ENCODE measurements around the gene OR4L1.

OR4L1 gene

DNA sequence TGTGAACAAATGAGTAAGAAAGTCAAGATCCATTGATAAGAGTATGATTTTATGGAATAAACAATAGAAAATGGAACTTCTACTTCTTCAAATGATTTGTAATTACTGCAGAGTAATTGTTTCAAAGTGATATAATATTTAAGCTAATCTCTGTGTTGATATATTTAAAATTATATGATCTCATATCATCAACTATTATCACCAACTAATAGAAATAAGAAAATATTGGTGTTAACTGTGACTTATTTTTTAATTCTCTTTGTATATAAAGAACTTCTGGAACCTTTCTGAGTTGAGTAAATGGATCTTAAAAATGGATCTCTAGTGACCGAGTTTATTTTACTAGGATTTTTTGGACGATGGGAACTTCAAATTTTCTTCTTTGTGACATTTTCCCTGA lies at the start of gene OR4L1:
Gene OR4L1, plus strand, starts transcription at position 301 of the 400 bp plus-strand sequence. Its CDS starts 0 bp downstream, at position 301.
- H3K27ac ChIP-seq (ENCODE audit: poor library complexity, severe bottlenecking): no peak within 1 kb of the TSS

DNA sequence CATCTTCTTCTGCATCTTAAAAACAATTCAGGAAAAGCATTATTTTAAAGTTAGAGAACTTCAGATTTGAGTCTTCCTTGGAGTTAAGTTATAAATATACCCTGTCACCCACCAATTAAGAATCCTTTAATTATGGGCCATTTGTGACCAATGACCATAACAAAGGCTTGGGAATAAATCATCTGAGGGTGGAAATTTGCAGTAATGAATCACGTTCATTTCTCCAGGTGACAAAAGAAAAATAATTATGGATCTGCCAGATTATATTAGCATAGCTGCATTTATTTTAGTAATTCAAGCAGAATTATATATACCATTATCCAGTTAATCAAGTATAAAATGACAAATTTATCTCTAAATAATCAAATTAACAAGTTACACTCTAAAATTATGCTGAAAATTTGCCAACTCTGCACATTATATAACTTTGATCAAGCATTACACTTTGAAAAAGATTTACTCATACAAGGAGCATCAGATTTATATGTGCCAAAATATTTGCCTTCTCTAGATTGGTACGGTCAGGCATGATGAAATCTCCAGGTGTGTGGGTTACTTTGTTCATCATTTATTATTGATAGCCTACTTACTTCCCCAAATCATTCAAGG lies 40.5 kb upstream of the OR4L1 start, which contains the start of gene OR4K14:
Gene OR4K14, minus strand, starts transcription at position 51 of the 609 bp plus-strand sequence. CDS start 4,114 bp downstream, outside the sequence.
- Histone ChIP-seq H3K27me3 (ENCODE audit: insufficient read depth, poor library complexity, severe bottlenecking) (peaks cover 21% of the 10 kb centered on the region), H3K9me3 (ENCODE audit: severe bottlenecking) (no peaks in the 10 kb centered on the region), H3K36me3 (ENCODE audit: low read depth) (no peaks in the 10 kb centered on the region), H3K4me1 (ENCODE audit: insufficient read depth, poor library complexity, severe bottlenecking) (no peaks in the 10 kb centered on the region), H3K27ac (ENCODE audit: poor library complexity, severe bottlenecking) (no peak within 1 kb of the TSS), H3K4me3 (ENCODE audit: severe bottlenecking) (no peak within 1 kb of the TSS)
- ATAC-seq (ENCODE audit: low read depth): no peak
- no peak for DNase-seq (ENCODE audit: low spot score)
- TF ChIP-seq CTCF (IDR thresholded peaks at IDR 0.05; ENCODE audit: poor library complexity, severe bottlenecking): no peak

More for the DNA sequence above, at the start of gene OR4L1:
- no peaks in the 10 kb centered on the region for H3K4me1 ChIP-seq (ENCODE audit: insufficient read depth, poor library complexity, severe bottlenecking)
- no peak for ATAC-seq (ENCODE audit: low read depth)
- no peaks in the 10 kb centered on the region for H3K36me3 ChIP-seq (ENCODE audit: low read depth)
- peaks cover 35% of the 10 kb centered on the region for H3K27me3 ChIP-seq (ENCODE audit: insufficient read depth, poor library complexity, severe bottlenecking)
- TF ChIP-seq CTCF (IDR thresholded peaks at IDR 0.05; ENCODE audit: poor library complexity, severe bottlenecking): no peak
- no peak for DNase-seq (ENCODE audit: low spot score)
- H3K9me3 ChIP-seq (ENCODE audit: severe bottlenecking): no peaks in the 10 kb centered on the region
- H3K4me3 ChIP-seq (ENCODE audit: severe bottlenecking): no peak within 1 kb of the TSS

GRCh38 chr14:20031058-20031457 lies 28.8 kb upstream of the OR4L1 start:
- Histone ChIP-seq H3K4me3 (ENCODE audit: severe bottlenecking) (no peak overlapping the region), H3K9me3 (ENCODE audit: severe bottlenecking) (no peaks in the 10 kb centered on the region), H3K27me3 (ENCODE audit: insufficient read depth, poor library complexity, severe bottlenecking) (peaks cover 41% of the 10 kb centered on the region), H3K4me1 (ENCODE audit: insufficient read depth, poor library complexity, severe bottlenecking) (no peaks in the 10 kb centered on the region), H3K27ac (ENCODE audit: poor library complexity, severe bottlenecking) (no peak overlapping the region), H3K36me3 (ENCODE audit: low read depth) (no peaks in the 10 kb centered on the region)
- DNase-seq (ENCODE audit: low spot score): no peak
- TF ChIP-seq CTCF (IDR thresholded peaks at IDR 0.05; ENCODE audit: poor library complexity, severe bottlenecking): no peak
- no peak for ATAC-seq (ENCODE audit: low read depth)

GRCh38 chr14:20035449-20035848 lies 24.4 kb upstream of the OR4L1 start:
- DNase-seq (ENCODE audit: low spot score): no peak

More at GRCh38 chr14:20035449-20035848, 24.4 kb upstream of the OR4L1 start:
- Histone ChIP-seq H3K27ac (ENCODE audit: poor library complexity, severe bottlenecking) (no peak overlapping the region), H3K4me1 (ENCODE audit: insufficient read depth, poor library complexity, severe bottlenecking) (no peaks in the 10 kb centered on the region), H3K27me3 (ENCODE audit: insufficient read depth, poor library complexity, severe bottlenecking) (peaks cover 41% of the 10 kb centered on the region), H3K36me3 (ENCODE audit: low read depth) (no peaks in the 10 kb centered on the region), H3K4me3 (ENCODE audit: severe bottlenecking) (no peak overlapping the region), H3K9me3 (ENCODE audit: severe bottlenecking) (no peaks in the 10 kb centered on the region)
- TF ChIP-seq CTCF (IDR thresholded peaks at IDR 0.05; ENCODE audit: poor library complexity, severe bottlenecking): no peak
- no peak for ATAC-seq (ENCODE audit: low read depth)

Measured in RWPE2 (cell line).